Stimulated activated effector memory CD8-positive, alpha-beta T cell treated with anti-CD3 and anti-CD28 coated beads, Interleukin-12 subunit alpha, Interleukin-12 subunit beta, amount 100 ng/mL, for 72 hours (primary cell): Measurements from ENCODE around the gene SNX12.
"Not testable (repeated sequence)": the region's sequence is repeated elsewhere in the genome, so short reads cannot be mapped to it uniquely, and the experiment has no call there.

Experiments
- ATAC-seq: fragments of 150-1000 bp; cut with Tn5 transposase; 2 replicates; pipeline ENCODE4 v1.10.0; 2021
- DNase-seq, 2 donors: peaks; one replicate each; pipeline ENCODE4 v3.0.0; 2021 to 2022; ENCODE audit warnings: low spot score in 2 of 2
- H3K27ac Mint-ChIP-seq: one replicate; pipeline ENCODE4 v1.8.0; 2022; ENCODE audit warnings: mild to moderate bottlenecking, mixed read lengths
- H3K36me3 Mint-ChIP-seq: one replicate; pipeline ENCODE4 v1.8.0; 2022; ENCODE audit warnings: mild to moderate bottlenecking, mixed read lengths
- H3K4me1 Mint-ChIP-seq: one replicate; pipeline ENCODE4 v1.8.0; 2022; ENCODE audit warnings: mixed read lengths
- H3K4me3 Mint-ChIP-seq: one replicate; pipeline ENCODE4 v1.8.0; 2022; ENCODE audit warnings: mild to moderate bottlenecking, mixed read lengths
- H3K9me3 Mint-ChIP-seq: one replicate; pipeline ENCODE4 v1.8.0; 2022; ENCODE audit warnings: mixed read lengths

SNX12 gene

DNA sequence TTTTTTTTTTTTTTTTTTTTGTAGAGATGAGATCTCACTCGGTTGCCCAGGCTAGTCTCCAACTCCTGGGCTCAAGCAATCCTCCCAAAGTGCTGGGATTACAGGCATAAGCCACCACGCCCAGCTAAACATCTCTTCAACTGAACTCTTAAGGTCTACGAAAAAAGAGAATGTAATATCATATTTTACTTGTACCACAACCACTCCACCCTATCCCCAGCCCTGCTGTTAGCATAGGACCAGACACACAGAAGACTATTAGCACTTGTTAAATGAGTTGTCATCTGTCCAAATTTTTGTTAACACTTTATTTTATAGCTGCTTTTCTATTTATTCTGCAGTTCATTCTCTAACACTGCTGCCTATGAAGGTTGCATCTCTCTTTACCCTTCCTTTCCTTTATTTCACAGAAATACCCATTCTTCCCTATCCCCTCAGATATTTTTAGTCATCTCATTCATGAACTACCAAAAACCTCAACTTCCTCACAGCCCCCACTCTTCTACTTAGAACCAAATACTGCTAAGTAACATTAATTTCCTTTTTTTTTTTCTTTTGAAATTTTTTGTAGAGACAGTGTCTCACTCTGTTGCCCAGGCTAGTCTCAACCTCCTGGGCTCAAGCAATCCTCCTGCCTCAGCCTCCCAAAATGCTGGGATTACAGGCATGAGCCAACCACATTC, 10.1 kb downstream of the SNX12 start:
- ATAC-seq = no peak
- peaks cover 67% of the 10 kb centered on the region for H3K36me3 Mint-ChIP-seq
- H3K4me3 Mint-ChIP-seq = peak overlapping the region; percentile 28

DNA sequence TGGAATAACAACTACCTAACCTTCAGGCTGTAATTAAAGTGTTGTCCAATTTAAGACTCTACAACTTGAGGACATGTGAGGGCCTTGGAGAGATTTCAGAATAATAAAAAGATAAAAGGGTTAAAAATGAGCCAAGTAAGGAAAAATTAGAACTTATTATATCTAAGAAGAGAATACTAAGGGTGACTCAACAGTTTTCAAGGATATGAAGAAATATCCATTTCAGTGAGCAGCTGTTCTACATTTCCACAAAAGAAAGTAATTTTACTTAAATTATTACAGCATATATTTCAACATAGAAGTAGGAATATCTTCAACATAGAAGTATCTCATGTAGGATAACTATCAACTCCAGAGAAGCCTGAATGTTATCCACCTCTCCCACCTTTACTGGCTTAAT, 11.3 kb downstream of the SNX12 start:
- ATAC-seq = no peak

More for the DNA sequence above, 10.1 kb downstream of the SNX12 start:
- no peak for DNase-seq
- Mint-ChIP-seq H3K27ac (peak overlapping the region; percentile 5), H3K9me3 (no peaks in the 10 kb centered on the region), H3K4me1 (peaks cover 35% of the 10 kb centered on the region)

DNA sequence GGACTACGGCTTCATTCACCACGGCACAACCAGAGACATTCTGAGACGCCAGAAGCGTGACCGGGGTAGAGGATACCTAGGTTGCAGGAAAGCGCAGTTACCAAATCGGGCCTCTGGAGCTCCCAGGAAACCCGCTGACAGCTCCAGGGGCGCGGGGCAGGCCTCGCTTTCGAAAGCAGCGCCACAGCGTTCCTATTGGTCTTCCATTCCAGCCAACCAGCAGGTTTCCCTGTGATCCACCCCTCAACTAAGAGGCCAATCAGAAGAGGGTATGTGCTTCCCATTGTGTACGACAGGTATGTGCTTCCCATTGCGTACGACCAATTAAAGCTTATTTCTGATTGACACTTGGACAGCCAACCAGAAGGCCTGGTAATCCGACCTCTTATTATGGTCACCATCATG, 14.9 kb downstream of the SNX12 start:
- Mint-ChIP-seq H3K36me3 (peaks cover 25% of the 10 kb centered on the region), H3K9me3 (no peaks in the 10 kb centered on the region), H3K27ac (no peak overlapping the region), H3K4me3 (peak overlapping the region; percentile 47), H3K4me1 (peaks cover 11% of the 10 kb centered on the region)
- DNase-seq (no peak), ATAC-seq (peak; percentile 57)

More for the DNA sequence above, 11.3 kb downstream of the SNX12 start:
- Mint-ChIP-seq H3K4me3 (no peak overlapping the region), H3K36me3 (peaks cover 56% of the 10 kb centered on the region), H3K27ac (no peak overlapping the region), H3K4me1 (peaks cover 35% of the 10 kb centered on the region), H3K9me3 (no peaks in the 10 kb centered on the region)
- DNase-seq = no peak

DNA sequence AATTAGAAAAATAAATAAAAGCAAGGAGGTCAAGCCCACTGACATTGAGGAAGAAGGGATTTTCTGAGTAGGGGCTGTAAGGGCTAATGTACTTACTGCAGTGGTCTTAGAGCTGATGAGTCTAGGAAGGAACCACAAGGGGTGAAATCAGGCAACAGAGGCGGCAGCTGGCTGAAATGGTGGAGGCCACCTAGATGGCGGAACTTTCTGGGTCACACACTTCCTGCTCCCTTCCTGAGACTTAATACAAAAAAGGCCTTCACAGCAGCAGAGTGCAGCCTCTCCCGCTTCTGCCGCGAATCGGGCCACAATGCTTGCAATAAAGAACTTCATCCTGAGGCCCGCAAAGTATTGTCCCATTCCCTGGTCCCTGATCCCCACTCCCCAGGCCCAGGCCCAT, 15.4 kb downstream of the SNX12 start:
- Mint-ChIP-seq H3K9me3 (no peaks in the 10 kb centered on the region), H3K36me3 (peaks cover 20% of the 10 kb centered on the region), H3K27ac (no peak overlapping the region), H3K4me1 (peaks cover 6% of the 10 kb centered on the region), H3K4me3 (peak overlapping the region; percentile 47)
- DNase-seq (no peak), ATAC-seq (no peak)

DNA sequence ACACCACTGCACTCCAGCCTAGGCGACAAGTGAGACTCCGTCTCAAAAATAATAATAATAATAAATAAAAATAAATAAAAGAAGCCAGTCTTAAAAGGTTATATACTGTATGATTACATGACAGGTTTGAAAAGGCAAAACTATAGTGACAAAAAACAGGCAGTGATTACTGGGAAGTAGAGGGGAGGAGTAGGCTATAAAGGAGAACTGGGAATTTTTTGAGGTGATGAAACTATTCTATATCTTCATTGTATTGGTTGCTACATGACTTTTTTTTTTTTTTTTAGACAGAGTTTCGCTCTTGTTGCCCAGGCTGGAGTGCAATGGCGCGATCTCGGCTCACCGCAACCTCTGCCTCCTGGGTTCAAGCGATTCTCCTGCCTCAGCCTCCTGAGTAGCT, 20.2 kb downstream of the SNX12 start:
- not testable (repeated sequence) for ATAC-seq, H3K9me3 Mint-ChIP-seq, H3K27ac Mint-ChIP-seq, H3K36me3 Mint-ChIP-seq, H3K4me3 Mint-ChIP-seq, DNase-seq, H3K4me1 Mint-ChIP-seq

DNA sequence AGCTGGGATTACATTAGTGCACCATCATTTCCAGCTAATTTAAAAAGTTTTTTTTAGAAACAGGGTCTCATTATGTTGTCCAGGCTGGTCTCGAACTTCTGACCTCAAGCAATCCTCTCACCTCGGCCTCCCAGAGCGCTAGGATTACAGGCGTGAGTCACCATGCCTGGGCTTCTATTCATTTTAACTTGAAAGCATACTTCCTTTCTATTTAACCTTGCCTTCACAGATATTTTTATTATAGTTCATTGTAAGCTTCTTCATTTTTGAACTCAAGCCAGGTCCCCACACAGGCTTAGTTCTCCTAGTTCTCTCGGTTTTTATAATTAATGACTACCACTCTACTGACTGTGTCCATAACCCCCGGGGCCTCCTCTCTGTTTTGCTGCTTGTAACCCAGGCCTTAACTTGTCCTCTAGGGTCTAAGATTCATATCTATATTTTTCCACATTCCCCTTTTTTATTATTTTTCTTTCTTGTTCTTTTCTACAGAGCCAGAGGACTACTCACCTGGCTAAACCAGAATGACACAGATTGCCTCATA, 50.7 kb downstream of the SNX12 start:
- ATAC-seq = no peak
- no peak overlapping the region for H3K4me3 Mint-ChIP-seq

More for the DNA sequence above, 50.7 kb downstream of the SNX12 start:
- no peak for DNase-seq
- Mint-ChIP-seq H3K4me1 (no peaks in the 10 kb centered on the region), H3K9me3 (no peaks in the 10 kb centered on the region), H3K27ac (no peak overlapping the region), H3K36me3 (no peaks in the 10 kb centered on the region)
